PC-9 (cell line): ENCODE data around the gene TGFBR2. TPM values are rescaled to one million over a fixed set of nuclear protein-coding genes. Genes with fewer than 3 reads are reported as not detected.

ENCODE experiments used
- BruUV-seq: library from RNA; stranded (reverse); fragments of 400-500 nt; replicated peaks from 2 replicates; lab custom pipeline; 2021; lab: Mats Ljungman, UMichigan
- CTCF ChIA-PET: fragments of 300-600 bp; sonication (Branson Sonifier 250); formaldehyde crosslinking; loops from one replicate; lab custom pipeline; 2022; ENCODE audit warnings: antibody characterized with exemption; lab: Charles Lee
- POLR2A ChIA-PET: fragments of 300-600 bp; sonication (Branson Sonifier 250); formaldehyde crosslinking; loops from one replicate; lab custom pipeline; 2022; ENCODE audit warnings: antibody characterized with exemption; ENCODE audit not compliant: unreplicated experiment; lab: Charles Lee
- DNase-seq, 2 experiments: peaks; one replicate each; pipeline versions ENCODE4 v3.0.0 to v3.0.0-alpha.2; 2015 to 2022; ENCODE audit warnings: mixed read lengths in 1 of 2
- H2AFZ ChIP-seq: fragments of 200-600 bp; sonication (generic); 2 replicates; pipeline ENCODE4 v1.8.1; 2017; ENCODE audit warnings: antibody characterized with exemption
- H3F3A ChIP-seq: fragments of 200-600 bp; sonication (generic); 2 replicates; pipeline ENCODE4 v1.8.1; 2017; ENCODE audit warnings: antibody characterized with exemption, mild to moderate bottlenecking, low read depth; ENCODE audit not compliant: insufficient read depth
- H3K27ac ChIP-seq: fragments of 200-600 bp; sonication (generic); 2 replicates; pipeline ENCODE4 v1.6.1; 2016; ENCODE audit warnings: mixed run types
- H3K27me3 ChIP-seq: fragments of 200-600 bp; sonication (generic); 2 replicates; pipeline ENCODE4 v1.6.1; 2016; ENCODE audit warnings: low read depth, mixed run types; ENCODE audit not compliant: insufficient read depth
- H3K36me3 ChIP-seq: fragments of 200-600 bp; sonication (generic); 2 replicates; pipeline ENCODE4 v1.6.1; 2016; ENCODE audit warnings: low read depth, mixed run types
- H3K4me1 ChIP-seq: fragments of 200-600 bp; sonication (generic); replicated peaks from 2 replicates; pipeline ENCODE4 v1.6.1; 2016; ENCODE audit warnings: mixed run types; ENCODE audit not compliant: insufficient read depth
- H3K4me2 ChIP-seq: fragments of 200-600 bp; sonication (generic); 2 replicates; pipeline ENCODE4 v1.6.1; 2017; ENCODE audit warnings: mixed run types
- H3K4me3 ChIP-seq: fragments of 200-600 bp; sonication (generic); 2 replicates; pipeline ENCODE4 v1.6.1; 2016; ENCODE audit warnings: mixed run types
- H3K79me2 ChIP-seq: fragments of 200-600 bp; sonication (generic); 2 replicates; pipeline ENCODE4 v1.6.1; 2017; ENCODE audit warnings: low read depth, mixed run types
- H3K9me2 ChIP-seq: fragments of 200-600 bp; sonication (generic); 2 replicates; pipeline ENCODE4 v1.8.1; 2017; ENCODE audit warnings: mild to moderate bottlenecking; ENCODE audit not compliant: insufficient read depth
- H3K9me3 ChIP-seq: fragments of 200-600 bp; sonication (generic); 2 replicates; pipeline ENCODE4 v1.8.1; 2016; ENCODE audit warnings: low read depth; ENCODE audit not compliant: insufficient read depth
- H4K20me1 ChIP-seq: fragments of 200-600 bp; sonication (generic); 2 replicates; pipeline ENCODE4 v1.8.1; 2017; ENCODE audit not compliant: insufficient read depth
- EZH2 ChIP-seq: fragments of 200-600 bp; sonication (generic); IDR thresholded peaks from 2 replicates; pipeline ENCODE4 v1.8.0; 2017; ENCODE audit warnings: antibody characterized with exemption, low read depth
- intact Hi-C: fragments of 100-400 bp; cut with micrococcal nuclease; formaldehyde crosslinking; loops from one replicate; pipeline ENCODE4 v1.10.0; 2022; ENCODE audit not compliant: unreplicated experiment
- total RNA-seq: library from RNA; stranded (reverse); gene quantifications from 2 replicates; pipeline ENCODE4 v1.2.3, GENCODE V29; 2021
- TF ChIP-seq, protein P1 (sequence below): fragments of 200-600 bp; sonication (generic); conservative IDR thresholded peaks from 2 replicates; pipeline ENCODE4 v1.6.1; 2017; ENCODE audit warnings: mixed run types, antibody characterized with exemption, mild to moderate bottlenecking, moderate library complexity

The TGFBR2 gene
- total RNA-seq, 1 experiment from 2014 or later = 33.6 TPM

DNA sequence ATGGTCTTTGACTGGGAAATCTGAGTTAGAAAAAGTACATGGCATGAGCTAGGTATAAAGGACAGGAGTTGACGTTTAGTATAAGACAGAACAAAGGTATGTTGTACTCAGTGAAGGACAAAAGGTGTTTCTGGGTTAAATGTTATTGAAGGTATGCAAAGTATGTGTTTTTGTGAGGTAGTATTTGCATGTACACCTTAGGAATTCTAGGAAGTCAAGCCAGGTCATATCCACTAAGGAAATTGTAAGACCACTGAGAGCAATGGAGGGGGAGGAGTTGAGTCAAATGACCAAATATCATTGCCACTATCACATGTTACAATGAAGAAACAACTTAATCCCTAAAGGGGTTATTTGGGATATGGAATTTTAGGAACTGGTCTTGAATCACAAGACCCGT is 24.4 kb upstream of the TGFBR2 start:
- Histone ChIP-seq H3K9me3 (no peaks in the 10 kb centered on the region), H2AFZ (no peak overlapping the region), H3F3A (no peaks in the 10 kb centered on the region), H3K36me3 (no peaks in the 10 kb centered on the region), H3K27me3 (no peaks in the 10 kb centered on the region), H3K9me2 (no peaks in the 10 kb centered on the region), H4K20me1 (no peaks in the 10 kb centered on the region), H3K27ac (no peak overlapping the region), H3K4me1 (no peaks in the 10 kb centered on the region), H3K4me3 (no peak overlapping the region), H3K79me2 (no peaks in the 10 kb centered on the region), H3K4me2 (no peak overlapping the region)
- CTCF ChIA-PET = no interaction called here
- intact Hi-C loops = no loop called here
- POLR2A ChIA-PET = interaction anchor here (0.6 to 0.7 kb wide), 2 partner anchors 44 to 234 kb away, joined by 4 to 7 read pairs; no protein-coding TSS in a partner anchor
- TF ChIP-seq, protein P1, sequence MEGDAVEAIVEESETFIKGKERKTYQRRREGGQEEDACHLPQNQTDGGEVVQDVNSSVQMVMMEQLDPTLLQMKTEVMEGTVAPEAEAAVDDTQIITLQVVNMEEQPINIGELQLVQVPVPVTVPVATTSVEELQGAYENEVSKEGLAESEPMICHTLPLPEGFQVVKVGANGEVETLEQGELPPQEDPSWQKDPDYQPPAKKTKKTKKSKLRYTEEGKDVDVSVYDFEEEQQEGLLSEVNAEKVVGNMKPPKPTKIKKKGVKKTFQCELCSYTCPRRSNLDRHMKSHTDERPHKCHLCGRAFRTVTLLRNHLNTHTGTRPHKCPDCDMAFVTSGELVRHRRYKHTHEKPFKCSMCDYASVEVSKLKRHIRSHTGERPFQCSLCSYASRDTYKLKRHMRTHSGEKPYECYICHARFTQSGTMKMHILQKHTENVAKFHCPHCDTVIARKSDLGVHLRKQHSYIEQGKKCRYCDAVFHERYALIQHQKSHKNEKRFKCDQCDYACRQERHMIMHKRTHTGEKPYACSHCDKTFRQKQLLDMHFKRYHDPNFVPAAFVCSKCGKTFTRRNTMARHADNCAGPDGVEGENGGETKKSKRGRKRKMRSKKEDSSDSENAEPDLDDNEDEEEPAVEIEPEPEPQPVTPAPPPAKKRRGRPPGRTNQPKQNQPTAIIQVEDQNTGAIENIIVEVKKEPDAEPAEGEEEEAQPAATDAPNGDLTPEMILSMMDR = no peak
- TF ChIP-seq EZH2 = no peak
- no peak for DNase-seq
- BruUV-seq = no TSS peak

DNA sequence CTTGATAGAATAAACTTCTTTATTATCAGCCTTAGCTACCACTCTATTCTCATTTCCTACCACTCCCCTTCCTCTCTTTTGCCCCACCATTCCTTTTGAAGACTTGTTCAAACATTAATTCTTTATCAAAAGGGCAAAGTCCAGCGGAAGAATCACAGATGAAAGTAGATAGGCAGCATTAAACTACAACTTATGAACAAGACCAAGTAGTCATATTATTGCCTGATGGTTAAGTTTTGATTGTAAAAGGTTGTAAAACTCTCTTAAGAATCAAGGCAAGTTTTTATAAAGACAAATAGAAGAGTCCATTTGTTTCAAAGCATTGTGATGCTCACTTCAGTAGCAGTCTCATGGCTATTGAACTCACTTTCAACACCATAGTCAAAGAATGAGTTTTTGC is 22.4 kb upstream of the TGFBR2 start:
- no peak overlapping the region for H3K4me2 ChIP-seq
- no TSS peak for BruUV-seq
- H3F3A ChIP-seq = no peaks in the 10 kb centered on the region
- intact Hi-C loops = no loop called here
- H3K36me3 ChIP-seq = no peaks in the 10 kb centered on the region
- H4K20me1 ChIP-seq = no peaks in the 10 kb centered on the region
- no peaks in the 10 kb centered on the region for H3K4me1 ChIP-seq
- H3K79me2 ChIP-seq = no peaks in the 10 kb centered on the region
- DNase-seq = no peak
- ChIA-PET CTCF (no interaction called here), POLR2A (no interaction called here)
- H3K27ac ChIP-seq = no peak overlapping the region
- no peaks in the 10 kb centered on the region for H3K27me3 ChIP-seq
- H3K4me3 ChIP-seq = no peak overlapping the region
- TF ChIP-seq, protein P1 = no peak
- TF ChIP-seq EZH2 = no peak
- H3K9me3 ChIP-seq = no peaks in the 10 kb centered on the region
- H2AFZ ChIP-seq = no peak overlapping the region
- H3K9me2 ChIP-seq = no peaks in the 10 kb centered on the region

DNA sequence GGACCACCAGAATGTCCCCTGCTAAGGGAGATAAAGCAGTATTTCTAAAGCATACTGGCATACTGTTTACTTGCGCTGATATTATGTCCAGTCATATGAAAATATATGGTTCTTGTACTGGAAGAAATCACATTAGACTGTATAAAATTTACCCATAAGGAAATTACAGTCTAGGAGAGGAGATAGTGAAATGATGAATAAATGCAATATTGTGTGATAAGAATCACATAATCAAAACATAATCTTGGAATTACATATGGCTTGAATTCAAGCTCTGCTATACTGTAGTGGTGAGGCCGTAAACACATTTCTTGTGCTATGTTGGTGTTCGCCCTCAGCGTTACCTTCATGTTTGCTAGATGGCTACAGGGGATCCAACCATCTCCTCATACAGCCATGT is 20.7 kb upstream of the TGFBR2 start:
- Histone ChIP-seq H3F3A (no peaks in the 10 kb centered on the region), H3K27me3 (no peaks in the 10 kb centered on the region), H3K36me3 (no peaks in the 10 kb centered on the region), H2AFZ (no peak overlapping the region), H3K4me1 (no peaks in the 10 kb centered on the region), H3K9me3 (no peaks in the 10 kb centered on the region), H3K9me2 (no peaks in the 10 kb centered on the region), H3K4me2 (no peak overlapping the region), H4K20me1 (no peaks in the 10 kb centered on the region), H3K79me2 (no peaks in the 10 kb centered on the region), H3K4me3 (no peak overlapping the region), H3K27ac (no peak overlapping the region)
- no peak for TF ChIP-seq EZH2
- TF ChIP-seq, protein P1 = no peak
- BruUV-seq = no TSS peak
- intact Hi-C loops = no loop called here
- DNase-seq = no peak
- POLR2A ChIA-PET = no interaction called here
- CTCF ChIA-PET = no interaction called here
